Tibial nerve (tissue), 4 donors: ENCODE results near the gene TCF7. TPM values are rescaled to one million over a fixed set of nuclear protein-coding genes. Genes with fewer than 3 reads are reported as not detected.
A peak's percentile ranks its signal among the peaks of the same experiment; 100 is the strongest.

Experiments
- DNase-seq, 2 donors: peaks; one replicate each; pipeline ENCODE4 v3.0.0-alpha.2; 2019; ENCODE audit warnings: low spot score in 2 of 2
- H3K27ac ChIP-seq, 4 donors: fragments of 200-600 bp; sonication (generic) in 3 of 4; one replicate each; pipeline ENCODE4 v1.5.1; 2017 to 2019; ENCODE audit warnings: mild to moderate bottlenecking in 1 of 4
- H3K27me3 ChIP-seq, 2 donors: fragments of 200-600 bp; sonication (generic) in 1 of 2; one replicate each; pipeline versions ENCODE4 v1.5.1 to v1.6.0; 2017 to 2019
- H3K36me3 ChIP-seq, 3 donors: fragments of 200-600 bp; sonication (generic); one replicate each; pipeline ENCODE4 v1.5.1; 2018 to 2019
- H3K4me1 ChIP-seq, 4 donors: fragments of 200-600 bp; sonication (generic) in 3 of 4; one replicate each; pipeline ENCODE4 v1.5.1; 2017 to 2019
- H3K4me3 ChIP-seq, 4 donors: fragments of 200-600 bp; sonication (generic) in 3 of 4; one replicate each; pipeline ENCODE4 v1.5.1; 2017 to 2019; ENCODE audit warnings: mild to moderate bottlenecking in 1 of 4, moderate library complexity in 1 of 4
- H3K9me3 ChIP-seq, 4 donors: fragments of 200-600 bp; sonication (generic) in 3 of 4; one replicate each; pipeline ENCODE4 v1.5.1; 2017 to 2019
- EP300 ChIP-seq, 2 donors: sonication (generic); formaldehyde crosslinking; IDR thresholded peaks; one replicate each; pipeline ENCODE4 v1.6.1; 2017; ENCODE audit warnings: antibody characterized with exemption in 2 of 2, mild to moderate bottlenecking in 1 of 2
- POLR2A ChIP-seq, 2 donors: fragments of 450-650 bp; IDR thresholded peaks; one replicate each; pipeline ENCODE4 v1.6.1; 2017; ENCODE audit warnings: antibody characterized with exemption in 2 of 2, mild to moderate bottlenecking in 2 of 2, moderate library complexity in 2 of 2
- WGBS, 2 donors: methylation state at CpG; one replicate each; pipeline ENCODE4 v1.1.5; 2018; 5-methylcytosine and 5-hydroxymethylcytosine counted together
- total RNA-seq, 4 donors: library from RNA; depleted of rRNA; stranded (reverse); fragments of >200 nt; gene quantifications; one replicate each; pipeline ENCODE4 v1.1.0, GENCODE V29; 2016
- TF ChIP-seq, protein P1 (sequence below), 5 experiments: fragments of 200-600 bp in 3 of 5; fragments of 450-650 bp in 2 of 5; sonication (generic) in 3 of 5; IDR thresholded peaks; one replicate each; pipeline ENCODE4 v1.5.1; 2016 to 2019; ENCODE audit warnings: antibody characterized with exemption in 5 of 5, mild to moderate bottlenecking in 3 of 5, moderate library complexity in 2 of 5

TCF7 gene
- 10 to 100 TPM in 1 of 4 donors, 1 to 10 TPM in 3; 2.5 to 13.2 (median 6.6) TPM for total RNA-seq

DNA sequence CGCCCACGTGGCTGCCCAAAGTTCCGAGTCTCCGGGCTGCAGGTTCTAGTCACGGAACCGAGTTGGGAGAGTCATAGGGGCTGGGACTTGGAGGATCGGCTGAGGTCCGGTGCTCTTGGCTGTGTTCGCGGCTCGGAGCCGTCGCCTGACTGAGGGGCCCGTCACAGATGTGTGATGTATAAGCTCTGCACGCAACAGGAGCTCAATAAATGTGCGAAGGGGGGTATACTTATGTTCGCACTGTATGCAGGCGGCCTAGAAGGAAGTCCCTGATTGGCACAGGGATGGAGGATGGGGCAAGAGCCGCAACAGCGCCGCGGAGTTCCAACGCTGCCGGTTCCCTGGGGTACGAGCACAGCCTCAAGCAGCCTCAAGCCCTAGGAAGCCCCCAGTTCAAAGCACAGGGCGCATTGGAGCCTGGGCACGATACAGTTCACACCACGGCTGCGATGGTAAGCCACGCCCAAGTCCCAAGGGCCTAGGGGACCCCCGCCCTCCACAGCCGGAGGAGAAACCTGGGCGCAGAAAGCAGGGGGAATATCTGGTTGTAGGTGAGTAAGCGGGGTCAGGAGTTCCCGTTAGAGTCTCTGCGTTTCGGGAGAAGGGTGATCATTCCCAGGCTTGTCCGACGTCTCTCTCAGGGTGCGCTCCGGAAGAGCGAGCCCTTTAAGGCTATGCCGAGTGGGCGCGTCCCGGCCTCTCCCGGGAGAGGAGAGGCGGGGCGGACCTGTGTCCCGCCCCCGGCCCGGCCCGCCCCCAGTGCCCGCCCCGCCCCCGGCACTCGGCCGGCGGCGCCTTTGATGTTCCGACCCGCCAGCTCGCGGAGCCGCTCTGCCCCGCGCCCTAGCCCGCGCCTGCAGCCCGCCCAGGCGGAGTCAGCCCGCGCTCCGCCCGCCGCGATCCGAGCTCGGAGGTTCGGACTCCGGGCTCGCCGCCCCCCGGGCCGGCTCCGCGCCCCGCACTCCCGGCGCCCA, at the start of gene TCF7:
TSS of gene TCF7 (plus strand) at position 780 of the 974 bp plus-strand sequence. CDS start 226 bp downstream, outside the sequence.
- H3K27me3 ChIP-seq, result peaks cover 0 to 5% of the 10 kb centered on the region in 2 donors
- H3K4me3 ChIP-seq, result peak within 1 kb of the TSS; percentile 40 to 64 (median 59)
- TF ChIP-seq, protein P1, sequence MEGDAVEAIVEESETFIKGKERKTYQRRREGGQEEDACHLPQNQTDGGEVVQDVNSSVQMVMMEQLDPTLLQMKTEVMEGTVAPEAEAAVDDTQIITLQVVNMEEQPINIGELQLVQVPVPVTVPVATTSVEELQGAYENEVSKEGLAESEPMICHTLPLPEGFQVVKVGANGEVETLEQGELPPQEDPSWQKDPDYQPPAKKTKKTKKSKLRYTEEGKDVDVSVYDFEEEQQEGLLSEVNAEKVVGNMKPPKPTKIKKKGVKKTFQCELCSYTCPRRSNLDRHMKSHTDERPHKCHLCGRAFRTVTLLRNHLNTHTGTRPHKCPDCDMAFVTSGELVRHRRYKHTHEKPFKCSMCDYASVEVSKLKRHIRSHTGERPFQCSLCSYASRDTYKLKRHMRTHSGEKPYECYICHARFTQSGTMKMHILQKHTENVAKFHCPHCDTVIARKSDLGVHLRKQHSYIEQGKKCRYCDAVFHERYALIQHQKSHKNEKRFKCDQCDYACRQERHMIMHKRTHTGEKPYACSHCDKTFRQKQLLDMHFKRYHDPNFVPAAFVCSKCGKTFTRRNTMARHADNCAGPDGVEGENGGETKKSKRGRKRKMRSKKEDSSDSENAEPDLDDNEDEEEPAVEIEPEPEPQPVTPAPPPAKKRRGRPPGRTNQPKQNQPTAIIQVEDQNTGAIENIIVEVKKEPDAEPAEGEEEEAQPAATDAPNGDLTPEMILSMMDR (IDR thresholded peaks at IDR 0.05), result no peak
- TF ChIP-seq EP300 (IDR thresholded peaks at IDR 0.05), result peak in 1 of 2 donors; percentile 53
- peak in 1 of 2 donors; percentile 48 for TF ChIP-seq POLR2A (IDR thresholded peaks at IDR 0.05)
- H3K27ac ChIP-seq, result peak within 1 kb of the TSS in 3 of 4 donors; percentile 64 to 79 (median 79)
- 9 to 15% methylated on average over 37 to 38 of the region's 90 CpGs for WGBS, 2 donors
- peak; percentile 42 to 43 for DNase-seq
- H3K36me3 ChIP-seq, result no peaks in the 10 kb centered on the region
- no peaks in the 10 kb centered on the region for H3K9me3 ChIP-seq
- peaks cover 0 to 37% (median 12%) of the 10 kb centered on the region in 4 donors for H3K4me1 ChIP-seq

DNA sequence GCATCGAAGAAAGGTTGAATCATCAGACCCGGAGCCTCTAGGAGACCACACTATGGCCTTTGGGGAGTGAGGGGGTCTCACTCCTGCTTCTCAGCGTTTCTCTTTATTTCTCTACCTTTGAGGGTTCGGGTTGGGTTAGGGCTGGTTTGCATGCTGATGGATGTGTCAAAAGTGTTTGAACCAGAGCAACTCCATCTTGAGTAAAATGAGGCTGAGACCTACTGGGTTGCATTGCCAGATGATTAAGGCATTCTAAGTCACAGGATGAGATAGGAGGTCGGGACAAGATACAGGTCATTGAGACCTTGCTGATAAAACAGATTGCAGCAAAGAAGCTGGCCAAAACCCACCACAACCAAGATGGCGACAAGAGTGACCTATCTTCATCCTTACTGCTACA, 44.9 kb upstream of the TCF7 start:
- DNase-seq, result no peak
- Histone ChIP-seq H3K36me3 (no peaks in the 10 kb centered on the region), H3K27me3 (peaks cover 0 to 13% of the 10 kb centered on the region in 2 donors), H3K4me3 (no peak overlapping the region), H3K4me1 (peaks cover 0 to 11% (median 10%) of the 10 kb centered on the region in 4 donors), H3K9me3 (no peaks in the 10 kb centered on the region), H3K27ac (no peak overlapping the region)
- no peak for TF ChIP-seq POLR2A (IDR thresholded peaks at IDR 0.05)
- TF ChIP-seq, protein P1 (IDR thresholded peaks at IDR 0.05), result no peak
- TF ChIP-seq EP300 (IDR thresholded peaks at IDR 0.05), result no peak
- WGBS, 2 donors, result 89 to 93% methylated on average over 6 of the region's 6 CpGs

DNA sequence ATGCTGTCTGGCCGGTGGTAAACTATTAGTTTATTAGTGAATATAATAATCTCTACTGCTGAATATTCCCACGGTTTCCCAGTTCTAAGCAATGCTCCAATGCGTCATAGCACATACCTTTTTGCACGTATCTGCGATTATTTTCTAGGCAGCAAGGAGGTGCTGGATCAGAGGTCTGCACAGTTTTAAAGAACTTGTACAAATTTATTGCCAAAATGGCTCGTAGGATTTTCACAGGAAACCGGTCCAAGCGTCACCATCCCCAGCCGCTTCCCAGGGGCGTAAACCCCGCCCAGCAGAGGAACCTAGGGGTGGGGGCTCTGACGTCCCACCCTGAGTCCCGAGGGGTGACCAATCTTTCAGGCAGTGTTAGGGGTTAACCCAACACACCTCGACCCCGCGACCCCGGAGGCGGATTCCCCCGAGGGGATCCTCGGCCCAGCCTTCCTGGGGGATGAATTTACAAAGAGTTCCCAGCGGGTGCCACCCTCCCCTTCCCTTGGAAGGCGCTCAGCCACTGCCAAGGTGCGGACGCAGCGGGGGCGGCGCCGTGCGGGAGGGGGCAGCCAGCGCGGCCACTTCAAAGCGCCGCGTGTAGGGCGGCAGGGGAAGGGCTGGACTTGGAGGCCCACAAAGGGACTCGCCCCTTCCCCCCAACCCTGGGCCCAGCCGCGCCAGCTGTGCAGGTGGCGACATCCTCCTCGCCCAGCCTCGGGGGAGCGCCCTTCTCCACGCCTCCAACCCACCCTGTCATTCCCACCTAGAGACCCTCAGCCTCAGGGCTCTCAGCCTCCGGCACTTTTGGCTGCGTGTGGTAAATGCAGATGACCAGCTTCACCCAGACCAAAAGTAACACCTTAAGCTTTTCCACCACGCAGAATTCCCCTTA, 43.5 kb upstream of the TCF7 start:
- no peaks in the 10 kb centered on the region for H3K9me3 ChIP-seq
- H3K36me3 ChIP-seq, result no peaks in the 10 kb centered on the region
- 12 to 17% methylated on average over 25 to 36 of the region's 46 CpGs for WGBS, 2 donors
- peaks cover 0 to 11% (median 10%) of the 10 kb centered on the region in 4 donors for H3K4me1 ChIP-seq
- H3K4me3 ChIP-seq, result peak overlapping the region; percentile 8 to 45 (median 26)
- no peak for DNase-seq
- H3K27me3 ChIP-seq, result peaks cover 0 to 13% of the 10 kb centered on the region in 2 donors
- TF ChIP-seq, protein P1 (IDR thresholded peaks at IDR 0.05), result no peak
- TF ChIP-seq POLR2A (IDR thresholded peaks at IDR 0.05) (no peak), EP300 (IDR thresholded peaks at IDR 0.05) (no peak)
- no peak overlapping the region for H3K27ac ChIP-seq

DNA sequence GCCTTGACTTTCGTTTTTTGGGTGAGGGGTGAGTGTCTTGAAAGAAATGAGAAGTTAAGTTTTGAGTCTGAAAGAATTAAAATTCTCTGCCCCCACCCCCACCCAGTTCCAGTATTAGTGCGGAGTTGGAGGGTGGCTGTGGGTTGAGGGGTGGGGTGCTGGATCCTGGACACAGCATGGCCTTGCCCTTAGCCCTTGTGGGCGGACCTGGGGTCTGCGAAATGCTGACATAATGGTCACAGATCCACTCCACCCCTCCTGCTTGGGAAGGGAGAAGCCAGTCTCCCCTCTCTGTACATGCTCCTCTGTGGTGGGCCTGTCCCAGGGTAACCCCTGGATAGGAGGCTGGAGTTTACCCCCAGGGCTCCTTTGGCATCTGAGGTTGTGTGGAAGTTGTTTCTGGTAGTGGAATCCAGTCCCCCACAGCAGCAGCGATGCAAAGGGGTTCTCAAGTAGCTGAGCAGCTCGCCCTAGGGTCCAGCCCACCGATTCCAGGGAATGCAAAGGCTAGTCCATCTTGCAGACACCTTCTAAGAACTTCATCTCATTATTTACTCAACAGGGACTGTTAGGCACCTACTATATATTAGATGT, 42.8 kb upstream of the TCF7 start:
- H3K4me1 ChIP-seq, result peaks cover 0 to 11% (median 10%) of the 10 kb centered on the region in 4 donors
- no peaks in the 10 kb centered on the region for H3K9me3 ChIP-seq
- WGBS, 2 donors, result 70 to 80% methylated on average over 7 of the region's 7 CpGs
- no peak overlapping the region for H3K4me3 ChIP-seq
- peaks cover 0 to 13% of the 10 kb centered on the region in 2 donors for H3K27me3 ChIP-seq
- no peaks in the 10 kb centered on the region for H3K36me3 ChIP-seq
- DNase-seq, result no peak
- no peak for TF ChIP-seq POLR2A (IDR thresholded peaks at IDR 0.05)
- TF ChIP-seq, protein P1 (IDR thresholded peaks at IDR 0.05), result no peak
- no peak for TF ChIP-seq EP300 (IDR thresholded peaks at IDR 0.05)
- no peak overlapping the region for H3K27ac ChIP-seq
